GM12891 (cell line): Measurements from ENCODE around the gene ZCCHC7.

ENCODE experiments used
- DNase-seq: peaks from one replicate; pipeline ENCODE4 v3.0.0; 2011; ENCODE audit warnings: low spot score; ENCODE audit not compliant: insufficient read length
- FAIRE-seq: peaks from 2 replicates; lab custom pipeline; 2011; peaks lifted over from hg19 to GRCh38; lab: Jason Lieb, UNC
- PAX5 ChIP-seq: IDR thresholded peaks from 2 replicates; pipeline ENCODE4 v1.6.1; 2011; ENCODE audit warnings: low read length, moderate library complexity, mild to moderate bottlenecking; ENCODE audit not compliant: insufficient read depth, severe bottlenecking
- POLR2A ChIP-seq: IDR thresholded peaks from 2 replicates; pipeline ENCODE4 v1.6.1; 2011; ENCODE audit warnings: low read depth, low read length, control low read depth
- POLR2AphosphoS5 ChIP-seq: IDR thresholded peaks from 2 replicates; pipeline ENCODE4 v1.6.1; 2011; ENCODE audit warnings: low read depth, low read length, control low read depth
- POU2F2 ChIP-seq: IDR thresholded peaks from 2 replicates; pipeline ENCODE4 v1.6.1; 2011; ENCODE audit warnings: low read depth, mild to moderate bottlenecking, control low read depth, low read length, moderate library complexity
- SPI1 ChIP-seq: IDR thresholded peaks from 2 replicates; pipeline ENCODE4 v1.6.1; 2011; ENCODE audit warnings: low read depth, low read length, control low read depth
- TAF1 ChIP-seq: IDR thresholded peaks from 2 replicates; pipeline ENCODE4 v1.6.1; 2011; ENCODE audit warnings: low read depth, low read length, control low read depth

ZCCHC7 gene

GRCh38 chr9:37236822-37237221 lies 116.4 kb downstream of the ZCCHC7 start:
- peak; percentile 91 for FAIRE-seq
- TF ChIP-seq TAF1 (no peak), SPI1 (peak; percentile 58), PAX5 (no peak)
- DNase-seq: no peak

GRCh38 chr9:37238122-37238521 lies 117.7 kb downstream of the ZCCHC7 start:
- no peak for DNase-seq
- FAIRE-seq: no peak

GRCh38 chr9:37239224-37239859 lies 119.0 kb downstream of the ZCCHC7 start:
- FAIRE-seq: peak; percentile 82
- no peak for DNase-seq
- TF ChIP-seq TAF1: no peak
- TF ChIP-seq PAX5: no peak
- TF ChIP-seq POLR2AphosphoS5: no peak
- no peak for TF ChIP-seq POU2F2
- no peak for TF ChIP-seq POLR2A
- no peak for TF ChIP-seq SPI1

More at GRCh38 chr9:37238122-37238521, 117.7 kb downstream of the ZCCHC7 start:
- TF ChIP-seq POU2F2: no peak
- no peak for TF ChIP-seq POLR2A
- no peak for TF ChIP-seq POLR2AphosphoS5
- TF ChIP-seq SPI1: no peak
- no peak for TF ChIP-seq PAX5
- no peak for TF ChIP-seq TAF1

- TF ChIP-seq POLR2AphosphoS5 (no peak), POLR2A (no peak), PAX5 (no peak), POU2F2 (no peak), SPI1 (no peak), TAF1 (no peak)
- DNase-seq: no peak
- FAIRE-seq: no peak
Measured at GRCh38 chr9:37239921-37240320, 119.5 kb downstream of the ZCCHC7 start.

GRCh38 chr9:37241340-37241739 lies 121.0 kb downstream of the ZCCHC7 start:
- no peak for DNase-seq
- TF ChIP-seq POLR2AphosphoS5 (no peak), PAX5 (no peak), POU2F2 (no peak), SPI1 (no peak), TAF1 (no peak), POLR2A (no peak)
- FAIRE-seq: no peak

GRCh38 chr9:37242089-37242488 lies 121.7 kb downstream of the ZCCHC7 start:
- no peak for TF ChIP-seq POLR2A
- TF ChIP-seq SPI1: no peak
- DNase-seq (no peak), FAIRE-seq (no peak)

GRCh38 chr9:37243588-37244345 lies 123.4 kb downstream of the ZCCHC7 start:
- TF ChIP-seq SPI1 (no peak), TAF1 (no peak), PAX5 (no peak), POLR2A (no peak), POLR2AphosphoS5 (no peak), POU2F2 (no peak)
- FAIRE-seq: peak; percentile 20

GRCh38 chr9:37246826-37247225 lies 126.5 kb downstream of the ZCCHC7 start:
- TF ChIP-seq POLR2AphosphoS5 (no peak), POLR2A (no peak), SPI1 (no peak), PAX5 (no peak), TAF1 (no peak), POU2F2 (no peak)
- FAIRE-seq: no peak
- DNase-seq: no peak

More at GRCh38 chr9:37243588-37244345, 123.4 kb downstream of the ZCCHC7 start:
- DNase-seq: no peak

GRCh38 chr9:37248651-37249163 lies 128.3 kb downstream of the ZCCHC7 start:
- TF ChIP-seq POLR2AphosphoS5 (no peak), SPI1 (no peak), POU2F2 (no peak), PAX5 (no peak), POLR2A (no peak), TAF1 (no peak)
- DNase-seq (no peak), FAIRE-seq (peak; percentile 66)

- TF ChIP-seq POLR2A (no peak), SPI1 (no peak), POU2F2 (no peak), PAX5 (no peak), POLR2AphosphoS5 (no peak), TAF1 (no peak)
- DNase-seq: no peak
- FAIRE-seq: peak; percentile 91
Measured at GRCh38 chr9:37251452-37251851, 131.1 kb downstream of the ZCCHC7 start.
